HepG2 (cell line): ENCODE results near the gene YIF1B. TPM values are rescaled to one million over a fixed set of nuclear protein-coding genes. Genes with fewer than 3 reads are reported as not detected.

Experiments
- CEBPB ChIP-seq: IDR thresholded peaks from 2 replicates; pipeline ENCODE4 v1.6.1; 2011; ENCODE audit warnings: low read depth, low read length, improper control_type of control experiment, borderline replicate concordance
- ELF3 ChIP-seq: IDR thresholded peaks from 2 replicates; pipeline ENCODE4 v1.6.1; 2016; ENCODE audit warnings: missing genetic modification reagents, missing compliant biosample characterization
- GLI4 ChIP-seq: sonication (generic); formaldehyde crosslinking; IDR thresholded peaks from 2 replicates; pipeline ENCODE4 v1.5.1; 2020; ENCODE audit warnings: missing genetic modification reagents, mild to moderate bottlenecking, moderate library complexity, borderline replicate concordance
- MYNN ChIP-seq: sonication (generic); formaldehyde crosslinking; IDR thresholded peaks from 2 replicates; pipeline ENCODE4 v1.4.0; 2020; ENCODE audit warnings: mild to moderate bottlenecking, low read depth, missing genetic modification reagents
- PAWR ChIP-seq: sonication (generic); formaldehyde crosslinking; IDR thresholded peaks from 2 replicates; pipeline ENCODE4 v1.4.0; 2020; ENCODE audit warnings: missing genetic modification reagents, mild to moderate bottlenecking, borderline replicate concordance
- PHF21A ChIP-seq: sonication (generic); formaldehyde crosslinking; IDR thresholded peaks from 2 replicates; pipeline ENCODE4 v1.5.0; 2020; ENCODE audit warnings: mild to moderate bottlenecking, missing genetic modification reagents
- RFX5 ChIP-seq: IDR thresholded peaks from 2 replicates; pipeline ENCODE4 v1.6.1; 2011; ENCODE audit warnings: low read depth, low read length, improper control_type of control experiment
- SOX13 ChIP-seq, 3 experiments: fragments of 450-650 bp in 1 of 3; sonication (generic) in 1 of 3; formaldehyde crosslinking in 1 of 3; IDR thresholded peaks in 2 of 3; conservative IDR thresholded peaks in 1 of 3; 2 replicates each; pipeline versions ENCODE4 v1.5.0 to v1.6.1; 2016 to 2020; ENCODE audit warnings: antibody characterized with exemption in 1 of 3, mild to moderate bottlenecking in 1 of 3, missing compliant biosample characterization in 1 of 3, missing genetic modification reagents in 1 of 3, moderate library complexity in 1 of 3
- ZBTB1 ChIP-seq: sonication (generic); formaldehyde crosslinking; IDR thresholded peaks from 2 replicates; pipeline ENCODE4 v1.4.0; 2020; ENCODE audit warnings: missing genetic modification reagents, borderline replicate concordance
- ZNF556 ChIP-seq: sonication (generic); formaldehyde crosslinking; IDR thresholded peaks from 2 replicates; pipeline ENCODE4 v1.4.0; 2020; ENCODE audit warnings: mild to moderate bottlenecking, missing genetic modification reagents, borderline replicate concordance
- ZNF563 ChIP-seq: sonication (generic); formaldehyde crosslinking; IDR thresholded peaks from 2 replicates; pipeline ENCODE4 v1.8.0; 2022; ENCODE audit warnings: mild to moderate bottlenecking, moderate library complexity, missing genetic modification reagents
- ZNF652 ChIP-seq: IDR thresholded peaks from 2 replicates; pipeline ENCODE4 v1.6.1; 2016; ENCODE audit warnings: low read depth, borderline replicate concordance
- polyA plus RNA-seq, 8 experiments: library from polyadenylated mRNA; depleted of rRNA in 3 of 8; stranded (reverse) in 7 of 8; unstranded in 1 of 8; fragments of >200 nt; fragmentation: Illumina TruSeq in 4 of 8; extraction: Trizol in 4 of 8; gene quantifications; 2 replicates each; pipeline versions ENCODE4 v1.2.1 to v1.2.3, GENCODE V29; 2011 to 2016; ENCODE audit warnings: low read depth in 4 of 8, missing spikeins in 1 of 8, mixed read lengths in 1 of 8; ENCODE audit not compliant: insufficient read depth in 1 of 8
- total RNA-seq, 5 experiments: library from RNA; depleted of rRNA; stranded (reverse); fragments of >200 nt; fragmentation: Illumina TruSeq; extraction: Trizol; gene quantifications; 2 replicates each; pipeline ENCODE4 v1.2.3, GENCODE V29; 2016; ENCODE audit warnings: low read depth in 1 of 5
- TF ChIP-seq, protein P1 (sequence below): sonication (generic); formaldehyde crosslinking; IDR thresholded peaks from 2 replicates; pipeline ENCODE4 v1.8.1; 2023; ENCODE audit warnings: mild to moderate bottlenecking, missing genetic modification reagents
- TF ChIP-seq, protein P2 (sequence below): sonication (generic); formaldehyde crosslinking; IDR thresholded peaks from 2 replicates; pipeline ENCODE4 v1.5.0; 2020; ENCODE audit warnings: mild to moderate bottlenecking, low read depth, missing genetic modification reagents, borderline replicate concordance
- TF ChIP-seq, protein P3 (sequence below): sonication (generic); formaldehyde crosslinking; IDR thresholded peaks from 2 replicates; pipeline ENCODE4 v1.8.0; 2022; ENCODE audit warnings: missing genetic modification reagents, mild to moderate bottlenecking, borderline replicate concordance
- TF ChIP-seq, protein P4 (sequence below): sonication (generic); formaldehyde crosslinking; IDR thresholded peaks from 2 replicates; pipeline ENCODE4 v1.4.0; 2020; ENCODE audit warnings: missing genetic modification reagents, borderline replicate concordance
- TF ChIP-seq, protein P5 (sequence below): sonication (generic); formaldehyde crosslinking; IDR thresholded peaks from 2 replicates; pipeline ENCODE4 v1.4.0; 2020; ENCODE audit warnings: missing genetic modification reagents, borderline replicate concordance

YIF1B gene
- total and polyA plus RNA-seq, 2 of the 13 experiments (the other 11 are each of a cell fraction or from before 2014, with no cell fraction given): 41.4 to 85.2 TPM

DNA sequence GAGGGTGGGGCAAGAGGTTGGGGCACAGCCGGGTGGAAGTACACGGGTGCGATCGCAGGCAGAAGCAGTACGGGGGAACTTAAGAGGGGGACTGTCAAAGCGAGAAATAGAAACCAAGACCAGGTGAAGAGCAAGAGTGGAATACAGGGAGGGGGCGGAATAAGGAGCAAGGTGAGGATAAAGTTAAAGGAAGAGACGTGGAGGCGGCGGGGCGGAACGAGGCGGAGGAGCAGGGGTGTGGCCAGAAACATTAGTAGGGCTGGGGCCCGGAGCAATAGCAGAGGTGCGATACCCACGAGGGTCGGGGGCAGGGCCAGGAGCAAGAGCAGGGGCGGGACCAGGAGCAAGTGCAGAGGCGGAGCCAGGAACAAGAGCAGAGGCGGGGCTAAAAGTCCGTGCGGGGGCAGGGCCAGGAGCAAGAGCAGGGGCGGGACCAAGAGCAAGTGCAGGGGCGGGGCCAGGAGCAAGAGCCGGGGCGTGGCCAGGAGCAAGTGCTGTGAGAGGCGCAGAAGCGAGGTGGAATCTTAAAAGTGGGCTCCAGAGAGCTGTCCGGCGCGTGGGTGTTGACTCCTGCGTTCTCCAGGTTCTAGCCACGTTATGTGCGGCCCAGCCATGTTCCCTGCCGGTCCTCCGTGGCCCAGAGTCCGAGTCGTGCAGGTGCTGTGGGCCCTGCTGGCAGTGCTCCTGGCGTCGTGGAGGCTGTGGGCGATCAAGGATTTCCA is 21.1 kb upstream of the YIF1B start (continued):
- TF ChIP-seq, protein P1, sequence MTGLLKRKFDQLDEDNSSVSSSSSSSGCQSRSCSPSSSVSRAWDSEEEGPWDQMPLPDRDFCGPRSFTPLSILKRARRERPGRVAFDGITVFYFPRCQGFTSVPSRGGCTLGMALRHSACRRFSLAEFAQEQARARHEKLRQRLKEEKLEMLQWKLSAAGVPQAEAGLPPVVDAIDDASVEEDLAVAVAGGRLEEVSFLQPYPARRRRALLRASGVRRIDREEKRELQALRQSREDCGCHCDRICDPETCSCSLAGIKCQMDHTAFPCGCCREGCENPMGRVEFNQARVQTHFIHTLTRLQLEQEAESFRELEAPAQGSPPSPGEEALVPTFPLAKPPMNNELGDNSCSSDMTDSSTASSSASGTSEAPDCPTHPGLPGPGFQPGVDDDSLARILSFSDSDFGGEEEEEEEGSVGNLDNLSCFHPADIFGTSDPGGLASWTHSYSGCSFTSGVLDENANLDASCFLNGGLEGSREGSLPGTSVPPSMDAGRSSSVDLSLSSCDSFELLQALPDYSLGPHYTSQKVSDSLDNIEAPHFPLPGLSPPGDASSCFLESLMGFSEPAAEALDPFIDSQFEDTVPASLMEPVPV: peak; percentile 91
- TF ChIP-seq CEBPB: no peak
- TF ChIP-seq ELF3: no peak
- no peak for TF ChIP-seq ZNF652 (CRISPR knock-in tag)
- no peak for TF ChIP-seq GLI4 (CRISPR knock-in tag)
- TF ChIP-seq ZNF563 (CRISPR knock-in tag): no peak
- TF ChIP-seq, protein P2, sequence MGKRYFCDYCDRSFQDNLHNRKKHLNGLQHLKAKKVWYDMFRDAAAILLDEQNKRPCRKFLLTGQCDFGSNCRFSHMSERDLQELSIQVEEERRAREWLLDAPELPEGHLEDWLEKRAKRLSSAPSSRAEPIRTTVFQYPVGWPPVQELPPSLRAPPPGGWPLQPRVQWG (CRISPR knock-in tag): no peak
- no peak for TF ChIP-seq ZBTB1
- TF ChIP-seq ZNF556 (CRISPR knock-in tag): no peak
- TF ChIP-seq, protein P3, sequence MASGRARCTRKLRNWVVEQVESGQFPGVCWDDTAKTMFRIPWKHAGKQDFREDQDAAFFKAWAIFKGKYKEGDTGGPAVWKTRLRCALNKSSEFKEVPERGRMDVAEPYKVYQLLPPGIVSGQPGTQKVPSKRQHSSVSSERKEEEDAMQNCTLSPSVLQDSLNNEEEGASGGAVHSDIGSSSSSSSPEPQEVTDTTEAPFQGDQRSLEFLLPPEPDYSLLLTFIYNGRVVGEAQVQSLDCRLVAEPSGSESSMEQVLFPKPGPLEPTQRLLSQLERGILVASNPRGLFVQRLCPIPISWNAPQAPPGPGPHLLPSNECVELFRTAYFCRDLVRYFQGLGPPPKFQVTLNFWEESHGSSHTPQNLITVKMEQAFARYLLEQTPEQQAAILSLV (CRISPR knock-in tag): no peak
- no peak for TF ChIP-seq SOX13 (IDR thresholded peaks at IDR 0.05)
- TF ChIP-seq SOX13 (CRISPR knock-in tag; conservative IDR thresholded peaks at IDR 0.05 in 1 of 2, IDR thresholded peaks at IDR 0.05 in 1 of 2): no peak
- no peak for TF ChIP-seq RFX5
- TF ChIP-seq, protein P4, sequence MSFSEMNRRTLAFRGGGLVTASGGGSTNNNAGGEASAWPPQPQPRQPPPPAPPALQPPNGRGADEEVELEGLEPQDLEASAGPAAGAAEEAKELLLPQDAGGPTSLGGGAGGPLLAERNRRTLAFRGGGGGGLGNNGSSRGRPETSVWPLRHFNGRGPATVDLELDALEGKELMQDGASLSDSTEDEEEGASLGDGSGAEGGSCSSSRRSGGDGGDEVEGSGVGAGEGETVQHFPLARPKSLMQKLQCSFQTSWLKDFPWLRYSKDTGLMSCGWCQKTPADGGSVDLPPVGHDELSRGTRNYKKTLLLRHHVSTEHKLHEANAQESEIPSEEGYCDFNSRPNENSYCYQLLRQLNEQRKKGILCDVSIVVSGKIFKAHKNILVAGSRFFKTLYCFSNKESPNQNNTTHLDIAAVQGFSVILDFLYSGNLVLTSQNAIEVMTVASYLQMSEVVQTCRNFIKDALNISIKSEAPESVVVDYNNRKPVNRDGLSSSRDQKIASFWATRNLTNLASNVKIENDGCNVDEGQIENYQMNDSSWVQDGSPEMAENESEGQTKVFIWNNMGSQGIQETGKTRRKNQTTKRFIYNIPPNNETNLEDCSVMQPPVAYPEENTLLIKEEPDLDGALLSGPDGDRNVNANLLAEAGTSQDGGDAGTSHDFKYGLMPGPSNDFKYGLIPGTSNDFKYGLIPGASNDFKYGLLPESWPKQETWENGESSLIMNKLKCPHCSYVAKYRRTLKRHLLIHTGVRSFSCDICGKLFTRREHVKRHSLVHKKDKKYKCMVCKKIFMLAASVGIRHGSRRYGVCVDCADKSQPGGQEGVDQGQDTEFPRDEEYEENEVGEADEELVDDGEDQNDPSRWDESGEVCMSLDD: no peak
- no peak for TF ChIP-seq PHF21A (CRISPR knock-in tag)
- TF ChIP-seq MYNN: no peak
- TF ChIP-seq PAWR (CRISPR knock-in tag): no peak
- TF ChIP-seq, protein P5, sequence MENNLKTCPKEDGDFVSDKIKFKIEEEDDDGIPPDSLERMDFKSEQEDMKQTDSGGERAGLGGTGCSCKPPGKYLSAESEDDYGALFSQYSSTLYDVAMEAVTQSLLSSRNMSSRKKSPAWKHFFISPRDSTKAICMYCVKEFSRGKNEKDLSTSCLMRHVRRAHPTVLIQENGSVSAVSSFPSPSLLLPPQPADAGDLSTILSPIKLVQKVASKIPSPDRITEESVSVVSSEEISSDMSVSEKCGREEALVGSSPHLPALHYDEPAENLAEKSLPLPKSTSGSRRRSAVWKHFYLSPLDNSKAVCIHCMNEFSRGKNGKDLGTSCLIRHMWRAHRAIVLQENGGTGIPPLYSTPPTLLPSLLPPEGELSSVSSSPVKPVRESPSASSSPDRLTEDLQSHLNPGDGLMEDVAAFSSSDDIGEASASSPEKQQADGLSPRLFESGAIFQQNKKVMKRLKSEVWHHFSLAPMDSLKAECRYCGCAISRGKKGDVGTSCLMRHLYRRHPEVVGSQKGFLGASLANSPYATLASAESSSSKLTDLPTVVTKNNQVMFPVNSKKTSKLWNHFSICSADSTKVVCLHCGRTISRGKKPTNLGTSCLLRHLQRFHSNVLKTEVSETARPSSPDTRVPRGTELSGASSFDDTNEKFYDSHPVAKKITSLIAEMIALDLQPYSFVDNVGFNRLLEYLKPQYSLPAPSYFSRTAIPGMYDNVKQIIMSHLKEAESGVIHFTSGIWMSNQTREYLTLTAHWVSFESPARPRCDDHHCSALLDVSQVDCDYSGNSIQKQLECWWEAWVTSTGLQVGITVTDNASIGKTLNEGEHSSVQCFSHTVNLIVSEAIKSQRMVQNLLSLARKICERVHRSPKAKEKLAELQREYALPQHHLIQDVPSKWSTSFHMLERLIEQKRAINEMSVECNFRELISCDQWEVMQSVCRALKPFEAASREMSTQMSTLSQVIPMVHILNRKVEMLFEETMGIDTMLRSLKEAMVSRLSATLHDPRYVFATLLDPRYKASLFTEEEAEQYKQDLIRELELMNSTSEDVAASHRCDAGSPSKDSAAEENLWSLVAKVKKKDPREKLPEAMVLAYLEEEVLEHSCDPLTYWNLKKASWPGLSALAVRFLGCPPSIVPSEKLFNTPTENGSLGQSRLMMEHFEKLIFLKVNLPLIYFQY (CRISPR knock-in tag): no peak
